GM21526 (cell line): Measurements from ENCODE around the gene REST.

Experiments used
- ATAC-seq: cut with Tn5 transposase; IDR thresholded peaks from one replicate; pipeline ENCODE4 v1.9.1; 2021; ENCODE audit warnings: moderate library complexity; ENCODE audit not compliant: unreplicated experiment, low FRiP score

The REST gene

DNA sequence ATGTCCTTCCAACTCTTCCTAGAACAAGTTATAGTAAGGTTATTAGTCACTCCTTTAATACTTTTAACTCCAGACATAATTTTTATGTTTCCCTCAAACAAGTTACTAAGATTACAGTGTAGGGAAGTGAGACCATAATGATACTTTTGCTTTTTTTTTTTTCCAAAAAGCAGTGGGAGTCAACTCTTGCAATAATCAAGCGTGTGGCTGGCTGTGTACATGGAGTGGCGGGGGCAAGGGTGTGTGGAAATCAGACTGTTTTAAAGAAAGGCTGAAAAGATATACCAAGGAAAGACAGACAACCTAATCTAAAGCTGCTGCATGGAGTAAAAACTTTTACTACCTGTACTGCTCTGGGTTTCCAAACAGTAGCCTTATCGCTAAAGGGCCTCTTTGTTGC lies 65.6 kb downstream of the REST start:
- ATAC-seq: no peak

DNA sequence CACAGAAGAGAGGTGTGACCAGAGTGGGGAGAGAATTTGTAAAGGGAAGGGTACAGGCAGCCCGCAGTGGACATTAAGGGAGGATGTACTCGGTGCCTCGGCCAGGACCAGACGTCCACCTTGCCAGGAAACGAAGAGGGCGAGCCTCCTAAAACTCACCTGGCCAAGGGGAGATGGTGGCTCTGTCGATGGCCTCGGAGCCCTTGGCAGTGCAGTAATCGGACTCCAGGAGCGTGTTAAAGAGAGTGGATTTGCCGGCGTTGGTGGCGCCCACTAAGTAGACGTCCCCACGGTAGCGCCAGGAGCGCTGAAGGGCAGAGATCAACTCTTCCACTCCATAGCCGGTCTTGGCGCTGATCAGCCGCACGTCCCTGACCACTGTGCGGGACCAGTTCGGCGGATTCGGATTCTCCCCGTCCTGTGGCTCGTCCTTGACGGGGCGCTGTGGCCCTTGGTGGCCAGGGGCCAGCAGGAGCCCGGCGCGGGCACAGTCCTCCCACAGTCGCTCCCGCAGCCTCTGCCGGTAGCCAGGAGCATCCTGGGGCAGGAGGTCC lies 68.7 kb downstream of the REST start:
- no peak for ATAC-seq

DNA sequence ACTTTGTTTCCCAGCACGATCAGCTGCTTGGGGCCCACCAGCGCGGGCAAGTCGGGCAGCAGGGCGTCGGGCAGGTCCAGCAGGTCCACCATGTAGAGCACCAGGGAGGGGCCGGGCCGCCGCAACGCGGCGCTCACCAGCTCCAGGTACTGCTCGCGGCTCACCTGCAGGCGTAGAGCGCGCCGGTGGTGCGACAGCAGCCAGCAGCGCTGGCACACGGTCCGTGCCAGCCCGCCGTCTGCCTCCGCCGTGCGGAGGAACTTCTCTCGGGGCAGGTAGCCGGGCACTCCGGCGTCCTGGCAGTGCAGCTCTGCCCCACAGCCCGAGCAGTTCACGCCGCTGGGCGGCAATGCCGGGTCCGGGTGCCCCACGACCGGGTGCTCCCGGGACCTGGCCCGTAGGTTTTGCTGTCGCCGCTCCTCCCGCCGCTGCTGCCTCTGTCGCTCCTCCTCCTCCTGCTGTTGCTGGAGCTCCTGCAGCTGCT lies 69.2 kb downstream of the REST start:
- peak; percentile 29 for ATAC-seq

DNA sequence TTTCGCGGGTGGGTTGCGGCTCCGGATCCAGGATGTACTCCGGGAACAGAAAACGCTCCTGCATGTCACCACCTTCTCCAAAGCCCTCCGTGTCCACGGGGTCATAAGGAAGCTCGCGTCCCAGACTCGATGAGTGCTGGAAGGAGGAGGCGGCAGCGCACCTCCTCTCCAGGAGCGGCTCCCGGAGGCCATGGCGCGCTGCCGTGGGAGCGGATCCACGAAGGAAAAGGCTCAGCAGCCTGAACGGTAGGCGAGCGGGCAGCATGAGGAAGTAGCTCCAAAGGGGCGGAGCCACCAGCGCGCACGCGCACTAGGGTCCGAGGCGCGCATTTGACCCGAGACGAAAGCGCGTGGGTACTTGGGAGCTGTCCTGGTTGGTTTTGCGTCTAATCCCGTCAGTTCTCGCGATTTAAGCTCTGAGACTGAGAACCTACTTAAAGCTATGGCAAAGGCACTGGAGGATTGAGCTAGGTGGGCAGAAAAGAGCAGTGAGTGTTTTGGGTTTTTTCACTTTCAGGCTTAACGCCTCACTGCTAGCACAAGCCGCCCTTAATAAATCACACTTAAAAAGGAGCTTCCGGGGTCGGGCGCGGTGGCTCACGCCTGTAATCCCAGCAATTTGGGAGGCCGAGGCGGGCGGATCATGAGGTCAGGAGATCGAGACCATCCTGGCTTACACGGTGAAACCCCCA lies 69.8 kb downstream of the REST start, which contains the start of gene NOA1:
Gene NOA1 (minus strand): TSS at position 286 of the 692 bp plus-strand sequence. CDS start 21 bp downstream, at position 265.
- peak; percentile 83 for ATAC-seq

DNA sequence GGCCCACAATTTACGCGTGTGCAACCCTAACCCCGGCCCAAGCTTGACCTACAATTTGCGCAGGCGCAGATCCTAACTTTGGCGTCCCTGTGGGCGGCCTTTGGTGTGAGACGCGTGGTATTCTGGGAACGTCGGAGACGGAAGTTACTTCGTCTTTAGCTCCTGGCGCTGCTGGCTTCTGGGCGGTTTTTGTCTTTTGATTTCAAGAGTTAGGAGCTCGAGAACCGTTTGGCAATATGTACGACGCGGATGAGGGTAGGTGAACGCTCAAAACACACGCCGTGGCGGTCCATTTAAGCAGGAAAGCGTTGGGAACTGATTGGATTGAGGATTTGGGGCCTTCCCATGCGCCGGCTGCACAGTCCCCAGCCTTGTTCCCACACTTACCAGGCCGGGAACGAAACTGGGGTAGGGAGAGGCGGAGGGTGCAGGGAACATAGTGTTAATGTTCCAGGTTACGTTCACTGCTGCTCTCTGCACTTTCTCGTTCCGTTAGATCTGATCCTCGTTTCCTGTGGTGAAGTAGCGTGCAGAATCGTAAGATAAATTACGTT lies 71.1 kb downstream of the REST start, which contains the start of gene POLR2B:
Gene POLR2B (plus strand): TSS at position 147 of the 554 bp plus-strand sequence. CDS start 90 bp downstream, at position 237.
- ATAC-seq: peak; percentile 48

DNA sequence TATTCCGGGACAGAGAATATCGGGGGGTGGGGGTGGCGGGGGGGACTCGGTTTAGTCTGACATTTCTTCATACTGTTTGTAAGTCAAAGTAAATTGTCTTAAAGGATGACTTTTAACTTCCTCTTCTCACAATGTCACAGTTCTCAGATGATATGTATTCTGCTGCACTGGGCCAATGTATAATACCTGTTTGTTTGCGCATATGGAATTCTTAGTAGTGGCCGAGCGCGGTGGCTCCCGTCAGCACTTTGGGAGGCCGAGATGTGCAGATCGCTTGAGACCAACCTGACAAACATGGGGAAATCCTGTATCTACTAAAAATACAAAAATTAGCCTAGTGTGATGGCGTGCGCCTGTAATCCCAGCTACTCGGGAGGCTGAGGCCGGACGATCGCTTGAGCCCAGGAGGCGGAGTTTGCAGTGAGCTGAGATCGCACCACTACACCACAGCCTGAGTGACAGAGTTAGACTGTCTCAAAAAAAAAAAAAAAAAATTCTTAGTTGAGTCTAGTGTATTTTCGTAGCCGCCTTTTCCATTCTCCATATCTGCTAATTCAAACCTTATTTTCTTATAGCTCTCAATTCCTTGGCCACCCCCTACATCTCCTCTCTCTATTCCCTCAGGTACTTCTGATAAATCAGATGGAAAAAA lies 71.8 kb downstream of the REST start:
- ATAC-seq: no peak

DNA sequence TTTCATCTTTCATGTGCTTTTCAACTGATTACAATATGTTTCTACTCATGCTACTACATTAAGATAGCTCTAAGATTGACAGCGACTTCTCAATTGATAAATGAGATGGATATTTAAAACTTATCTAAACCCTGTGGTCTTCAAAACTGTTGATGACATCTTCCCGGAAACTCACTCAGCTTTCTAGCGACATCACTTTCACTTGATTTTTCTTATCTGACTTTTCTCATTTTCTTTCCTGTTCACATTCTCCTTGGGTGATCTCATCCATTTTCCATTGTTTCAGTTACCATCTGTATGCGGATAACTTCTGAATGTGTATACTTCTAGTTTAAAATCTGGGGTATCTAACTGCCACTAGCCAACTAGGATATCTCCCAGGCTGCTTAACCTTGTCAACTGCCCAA lies 74.1 kb downstream of the REST start:
- ATAC-seq: no peak

DNA sequence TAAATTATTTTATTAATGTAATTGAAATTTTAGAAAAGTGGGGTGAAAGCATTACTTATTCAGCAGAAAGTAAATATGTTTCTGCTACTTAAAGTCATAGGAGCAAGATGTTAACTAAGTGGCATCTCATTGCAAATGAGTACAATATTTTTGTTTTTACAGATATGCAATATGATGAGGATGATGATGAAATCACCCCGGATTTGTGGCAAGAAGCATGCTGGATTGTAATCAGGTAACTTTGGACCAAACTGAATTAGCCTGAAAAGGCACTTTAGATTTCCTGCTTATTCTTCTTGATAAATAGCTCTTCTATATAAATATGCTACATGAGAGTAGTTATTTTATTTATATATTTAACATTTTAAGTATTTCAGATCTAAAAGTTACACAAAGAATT lies 78.5 kb downstream of the REST start:
- ATAC-seq: no peak

DNA sequence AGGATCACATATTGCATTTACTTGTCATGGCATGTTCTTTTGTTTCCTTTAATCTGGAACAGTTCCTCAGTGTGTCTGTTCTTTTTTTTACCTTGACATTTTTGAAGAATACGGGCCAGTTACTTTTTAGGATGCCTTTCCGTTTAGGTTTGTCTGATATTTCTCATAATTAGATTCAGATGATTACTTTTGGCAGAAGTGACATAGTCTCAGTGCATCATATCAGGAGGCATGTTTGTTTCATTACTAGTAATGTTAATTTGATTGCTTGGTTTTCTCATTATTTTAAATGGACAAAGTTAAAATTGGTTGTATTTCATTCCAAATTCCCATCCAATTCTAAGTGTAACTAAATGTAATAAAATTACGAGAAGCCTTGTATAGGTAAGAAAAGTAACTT lies 79.3 kb downstream of the REST start:
- ATAC-seq: no peak

DNA sequence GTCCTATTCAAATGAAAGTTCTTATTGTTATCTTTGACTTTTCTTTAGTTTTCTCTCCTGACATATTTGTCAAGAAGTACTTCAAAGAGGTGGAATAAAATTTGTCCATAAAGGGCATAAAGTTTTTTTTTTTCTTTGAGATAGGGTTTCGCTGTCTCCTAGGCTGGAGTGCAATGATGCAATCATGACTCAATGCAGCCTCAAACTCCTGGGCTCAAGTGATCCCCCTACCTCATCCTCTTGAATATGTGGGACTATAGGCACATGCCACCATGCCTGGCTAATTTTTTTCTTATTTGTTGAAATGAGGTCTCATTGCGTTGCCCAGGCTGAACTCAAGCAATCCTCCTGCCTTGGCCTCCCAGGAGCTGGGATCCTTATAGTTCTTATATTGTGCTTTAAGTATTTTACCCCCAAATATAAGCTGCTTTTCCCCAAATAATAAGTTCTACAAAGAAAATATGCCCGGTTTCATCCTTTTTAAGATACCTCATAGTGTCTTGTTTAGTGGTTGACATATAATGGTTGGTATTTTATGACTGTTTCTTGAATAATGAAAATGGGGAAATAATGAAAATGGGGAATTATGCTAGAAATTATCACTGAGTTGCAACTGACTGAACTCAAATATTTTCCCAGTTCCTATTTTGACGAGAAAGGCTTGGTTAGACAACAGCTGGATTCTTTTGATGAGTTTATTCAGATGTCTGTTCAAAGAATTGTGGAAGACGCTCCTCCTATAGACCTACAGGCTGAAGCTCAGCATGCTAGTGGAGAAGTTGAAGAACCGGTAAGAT lies 82.6 kb downstream of the REST start:
- ATAC-seq: no peak

DNA sequence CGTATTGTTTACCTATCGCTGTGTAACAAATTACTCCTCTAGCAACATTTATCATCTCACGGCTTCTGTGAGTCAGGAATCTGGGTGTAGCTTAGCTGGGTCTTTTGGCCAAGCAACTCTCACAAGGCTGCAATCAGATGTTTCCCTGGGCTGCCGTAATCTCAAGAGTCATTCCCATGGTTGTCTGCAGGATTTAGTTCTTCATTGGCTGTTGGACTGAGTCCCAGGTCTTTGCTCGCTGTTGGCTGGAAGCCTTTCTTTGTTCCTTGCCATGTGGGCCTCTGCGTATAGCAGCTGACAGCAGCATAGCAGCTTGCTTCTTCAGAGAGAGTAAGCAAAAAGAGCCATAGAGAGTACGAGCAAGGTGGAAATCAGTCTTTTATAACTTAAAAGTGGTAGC lies 87.8 kb downstream of the REST start:
- ATAC-seq: no peak

DNA sequence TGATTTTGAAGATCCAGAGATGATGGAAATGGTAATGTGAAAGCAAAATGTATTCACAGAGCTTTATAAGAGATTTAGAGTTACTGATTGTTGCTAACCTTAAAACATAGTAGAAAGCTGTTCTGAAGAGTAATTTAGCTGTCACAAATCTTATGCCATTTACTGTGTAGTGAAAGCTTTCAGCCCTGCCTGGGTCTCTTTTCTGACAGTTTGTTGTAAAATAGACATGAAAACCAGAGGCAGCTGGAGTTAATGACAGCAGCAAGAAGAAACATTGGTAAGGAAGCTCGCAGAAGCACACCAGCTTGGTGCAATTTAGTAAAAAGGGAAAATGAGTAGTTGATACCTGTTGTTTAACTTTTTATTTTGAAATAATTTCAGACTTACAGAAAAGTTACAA lies 92.1 kb downstream of the REST start:
- no peak for ATAC-seq

DNA sequence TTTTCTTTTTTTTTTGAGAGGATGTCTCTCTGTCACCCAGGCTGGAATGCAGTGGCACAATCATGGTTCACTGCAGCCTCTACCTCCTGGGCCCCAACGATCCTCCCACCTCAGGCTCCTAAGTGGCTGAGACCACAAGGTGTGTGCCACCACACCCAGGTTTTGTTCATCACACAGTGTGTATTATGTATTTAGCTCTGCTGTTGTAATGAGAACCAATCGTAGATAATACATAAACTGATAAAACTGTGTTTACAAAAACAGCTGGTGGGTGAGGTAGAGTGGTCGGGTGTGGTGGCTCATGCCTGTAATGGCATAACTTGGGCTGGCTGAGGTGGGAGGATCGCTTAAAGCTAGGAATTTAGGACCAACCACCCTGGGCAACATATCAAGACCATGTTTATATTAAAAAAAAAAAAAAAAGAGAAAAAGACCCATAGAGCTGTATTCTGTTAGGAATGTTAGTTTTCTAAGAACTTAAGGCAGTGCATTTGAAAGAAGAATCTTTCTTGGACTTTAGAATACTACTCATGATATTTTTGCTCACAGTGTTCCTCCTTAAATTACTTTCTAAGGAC lies 105.9 kb downstream of the REST start:
- no peak for ATAC-seq
